Right kidney (tissue), 1 donor: ENCODE data around the gene CHST8.
"Not testable (repeated sequence)": the region's sequence is repeated elsewhere in the genome, so short reads cannot be mapped to it uniquely, and the experiment has no call there.

Experiments
- DNase-seq: peaks from one replicate; pipeline ENCODE4 v3.0.0-alpha.2; 2016

The CHST8 gene

GRCh38 chr19:33644284-33644836, 22.6 kb downstream of the CHST8 start:
- DNase-seq: no peak

GRCh38 chr19:33646306-33646705, 24.6 kb downstream of the CHST8 start:
- no peak for DNase-seq

GRCh38 chr19:33647146-33647545, 25.4 kb downstream of the CHST8 start:
- no peak for DNase-seq

- no peak for DNase-seq
These were observed 28.0 kb downstream of the CHST8 start for GRCh38 chr19:33649627-33650305.

- DNase-seq: no peak
These were observed 31.9 kb downstream of the CHST8 start for GRCh38 chr19:33653684-33654083.

- DNase-seq: no peak
These were observed 33.2 kb downstream of the CHST8 start for GRCh38 chr19:33654840-33655508.

- DNase-seq: no peak
These were observed 38.1 kb downstream of the CHST8 start for GRCh38 chr19:33659835-33660234.

- DNase-seq: no peak
These were observed 38.8 kb downstream of the CHST8 start for GRCh38 chr19:33660410-33661124.

- DNase-seq: no peak
These were observed 39.6 kb downstream of the CHST8 start for GRCh38 chr19:33661336-33661735.

GRCh38 chr19:33662391-33663092, 40.8 kb downstream of the CHST8 start:
- no peak for DNase-seq

- not testable (repeated sequence) for DNase-seq
These were observed 41.6 kb downstream of the CHST8 start for GRCh38 chr19:33663316-33663715.

- no peak for DNase-seq
These were observed 43.0 kb downstream of the CHST8 start for GRCh38 chr19:33664744-33665143.

- DNase-seq: no peak
These were observed 44.2 kb downstream of the CHST8 start for GRCh38 chr19:33665776-33666595.

- DNase-seq: no peak
These were observed 45.4 kb downstream of the CHST8 start for GRCh38 chr19:33667141-33667650.

- no peak for DNase-seq
These were observed 46.1 kb downstream of the CHST8 start for GRCh38 chr19:33667881-33668280.

- DNase-seq: no peak
These were observed 47.2 kb downstream of the CHST8 start for GRCh38 chr19:33668968-33669367.

GRCh38 chr19:33669376-33669775, 47.6 kb downstream of the CHST8 start:
- DNase-seq: no peak

- DNase-seq: no peak
These were observed 48.6 kb downstream of the CHST8 start for GRCh38 chr19:33670398-33670797.

GRCh38 chr19:33671211-33671610, 49.5 kb downstream of the CHST8 start:
- DNase-seq: no peak

- no peak for DNase-seq
These were observed 51.6 kb downstream of the CHST8 start for GRCh38 chr19:33673258-33673875.
